GM19455 (cell line): ENCODE results near the gene INIP.

Source experiments
- ATAC-seq: cut with Tn5 transposase; IDR thresholded peaks from one replicate; pipeline ENCODE4 v1.9.1; 2021; ENCODE audit not compliant: unreplicated experiment

The INIP gene, protein sequence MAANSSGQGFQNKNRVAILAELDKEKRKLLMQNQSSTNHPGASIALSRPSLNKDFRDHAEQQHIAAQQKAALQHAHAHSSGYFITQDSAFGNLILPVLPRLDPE

GRCh38 chr9:112717661-112718331, at the start of gene INIP:
INIP (minus strand) TSS chr9:112718117; CDS start chr9:112716485, 1,632 bp downstream.
- peak; percentile 94 for ATAC-seq

DNA sequence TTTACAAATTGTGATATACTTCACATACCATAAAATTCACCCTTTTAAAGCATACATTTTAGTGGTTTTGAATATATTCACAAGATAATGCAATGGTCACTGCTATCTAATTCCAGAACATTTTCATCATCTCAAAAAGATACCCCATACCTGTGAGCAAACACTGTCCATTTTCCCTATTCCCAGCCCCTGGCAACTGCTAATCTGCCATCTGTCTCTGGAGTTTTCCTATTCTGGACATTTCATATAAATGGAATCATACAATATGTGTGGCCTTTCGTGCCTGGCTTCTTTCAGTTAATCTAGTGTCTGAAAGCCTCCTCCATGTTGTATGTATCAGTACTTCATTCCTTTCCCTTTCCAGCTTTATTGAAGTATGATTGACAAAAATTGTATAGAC, 47.4 kb upstream of the INIP start:
- ATAC-seq = no peak

- ATAC-seq = no peak
Observed at GRCh38 chr9:112764837-112765236, 46.9 kb upstream of the INIP start.

DNA sequence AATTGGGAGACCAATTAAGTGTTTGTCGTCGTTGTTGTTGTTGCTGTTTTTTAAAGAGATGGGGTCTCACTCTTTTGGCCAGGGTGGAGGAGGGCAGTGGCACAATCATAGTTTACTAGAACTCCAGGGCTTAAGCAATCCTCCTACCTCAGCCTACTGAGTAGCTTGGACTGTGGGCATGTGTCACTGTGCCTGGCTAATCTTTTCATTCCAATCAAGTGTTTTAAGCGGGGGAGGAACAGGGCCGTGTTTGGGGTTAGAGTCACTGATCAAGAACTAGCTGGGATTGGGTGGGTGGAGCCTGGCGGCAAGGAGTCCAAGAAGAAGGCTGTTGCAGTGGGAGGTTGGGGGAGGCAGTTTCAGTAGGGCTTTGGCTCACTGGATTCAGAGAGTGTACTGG, 46.4 kb upstream of the INIP start:
- ATAC-seq = no peak

- ATAC-seq = no peak
Observed at GRCh38 chr9:112762726-112763518, 45.0 kb upstream of the INIP start.

DNA sequence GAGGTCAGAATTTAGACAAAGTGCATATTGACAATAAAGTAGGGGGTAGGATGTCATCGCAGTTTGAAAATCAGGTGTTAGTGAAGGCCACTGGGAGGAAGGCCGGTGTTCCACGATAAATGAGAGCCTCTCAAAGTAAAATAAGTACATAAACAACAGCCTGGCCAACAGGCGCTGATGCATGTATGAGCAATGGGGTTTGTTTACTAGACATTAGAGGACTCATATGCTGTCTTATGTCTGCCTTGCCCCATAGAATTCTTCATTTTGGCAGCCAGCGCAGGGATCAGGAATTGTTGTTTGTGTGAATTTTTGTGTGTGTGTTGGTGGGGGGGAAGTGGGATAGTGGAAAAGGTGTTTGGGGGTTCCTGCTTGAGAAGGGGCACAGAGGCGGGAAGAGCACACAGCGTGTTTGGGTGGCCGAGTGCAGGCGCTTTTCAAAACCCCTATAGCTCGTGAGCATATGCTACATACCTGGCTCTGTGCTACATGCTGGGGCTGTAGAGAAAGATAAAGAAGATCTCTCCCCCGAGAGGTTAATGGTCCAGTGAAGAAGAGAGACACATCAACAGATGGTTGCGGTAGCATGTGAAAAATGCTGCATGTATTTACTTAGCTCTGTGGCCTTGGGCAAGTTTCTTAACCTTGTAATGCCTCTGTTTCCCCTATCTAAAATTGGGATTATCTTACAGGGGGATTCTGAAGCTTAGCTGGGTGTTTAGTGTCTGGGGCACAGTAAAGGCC, 44.2 kb upstream of the INIP start:
- ATAC-seq = no peak

DNA sequence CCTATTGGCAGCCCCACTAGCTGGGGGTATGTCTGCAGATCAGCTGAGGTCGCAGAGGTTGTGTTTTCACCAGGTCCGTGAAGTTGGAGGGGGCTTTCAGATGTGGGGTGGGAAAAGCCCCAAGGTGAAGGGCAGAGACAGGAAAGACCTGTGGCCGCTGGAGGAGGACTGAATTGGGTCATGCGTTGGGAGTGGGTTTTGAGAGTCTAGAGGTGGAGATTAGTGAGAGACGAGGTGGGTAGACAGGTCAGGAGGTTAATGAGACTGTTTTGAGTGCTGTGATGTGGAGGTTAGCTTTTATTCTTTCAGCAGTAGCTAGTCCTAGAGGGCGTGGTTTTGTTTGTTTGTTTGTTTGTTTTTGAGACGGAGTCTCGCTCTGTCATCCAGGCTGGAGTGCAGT, 42.9 kb upstream of the INIP start:
- ATAC-seq = no peak

GRCh38 chr9:112757940-112758339, 40.0 kb upstream of the INIP start:
- ATAC-seq = no peak

DNA sequence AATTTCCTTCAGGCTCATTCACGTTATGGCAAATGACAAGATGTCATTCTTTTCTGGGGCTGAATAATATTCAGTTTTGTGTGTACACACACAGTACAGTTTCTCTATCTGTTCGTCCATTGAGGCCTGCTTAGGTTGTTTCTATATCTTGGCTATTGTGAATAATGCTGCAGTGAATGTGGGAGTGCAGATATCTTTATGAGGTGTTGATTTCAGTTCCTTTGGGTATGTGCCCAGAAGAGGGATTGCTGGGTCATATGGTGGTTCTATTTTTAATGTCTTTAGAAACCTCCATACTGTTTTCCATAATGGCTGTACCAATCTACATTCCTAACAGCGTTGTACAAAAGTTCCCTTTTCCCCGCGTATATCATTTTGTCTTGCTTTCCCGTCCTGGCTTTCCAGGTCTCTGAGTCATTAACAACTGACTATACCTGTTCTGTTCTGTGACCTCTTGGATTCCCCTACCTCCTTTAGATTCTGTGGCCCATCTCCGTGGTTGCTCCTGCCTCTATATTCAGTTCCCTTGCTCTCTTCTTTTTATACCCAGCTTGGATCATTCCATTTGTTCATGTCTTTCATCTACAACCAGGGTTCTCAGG, 39.5 kb upstream of the INIP start:
- ATAC-seq = no peak

GRCh38 chr9:112755675-112756074, 37.8 kb upstream of the INIP start:
- no peak for ATAC-seq

GRCh38 chr9:112755016-112755427, 37.1 kb upstream of the INIP start:
- no peak for ATAC-seq

GRCh38 chr9:112754578-112754977, 36.7 kb upstream of the INIP start:
- ATAC-seq = no peak

DNA sequence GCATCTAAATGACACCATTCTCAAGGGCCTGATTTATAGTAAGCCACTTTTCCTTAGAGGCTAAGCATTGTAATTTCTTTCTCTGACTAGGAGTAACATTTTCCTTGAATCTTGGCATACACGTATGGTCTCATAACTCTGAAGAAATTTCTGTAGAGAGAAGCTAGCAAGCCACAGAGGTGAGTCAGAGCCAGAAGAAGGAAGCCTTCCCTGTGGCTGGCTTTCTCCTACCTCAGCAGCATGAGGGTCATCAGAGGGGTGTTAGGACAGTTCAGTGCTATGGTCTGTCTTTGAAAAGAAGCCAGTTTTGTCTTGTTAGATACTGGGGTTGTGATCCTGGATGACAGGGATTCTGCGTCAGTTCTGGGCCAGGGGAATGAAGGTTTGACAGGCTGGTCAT, 35.8 kb upstream of the INIP start:
- ATAC-seq = no peak

DNA sequence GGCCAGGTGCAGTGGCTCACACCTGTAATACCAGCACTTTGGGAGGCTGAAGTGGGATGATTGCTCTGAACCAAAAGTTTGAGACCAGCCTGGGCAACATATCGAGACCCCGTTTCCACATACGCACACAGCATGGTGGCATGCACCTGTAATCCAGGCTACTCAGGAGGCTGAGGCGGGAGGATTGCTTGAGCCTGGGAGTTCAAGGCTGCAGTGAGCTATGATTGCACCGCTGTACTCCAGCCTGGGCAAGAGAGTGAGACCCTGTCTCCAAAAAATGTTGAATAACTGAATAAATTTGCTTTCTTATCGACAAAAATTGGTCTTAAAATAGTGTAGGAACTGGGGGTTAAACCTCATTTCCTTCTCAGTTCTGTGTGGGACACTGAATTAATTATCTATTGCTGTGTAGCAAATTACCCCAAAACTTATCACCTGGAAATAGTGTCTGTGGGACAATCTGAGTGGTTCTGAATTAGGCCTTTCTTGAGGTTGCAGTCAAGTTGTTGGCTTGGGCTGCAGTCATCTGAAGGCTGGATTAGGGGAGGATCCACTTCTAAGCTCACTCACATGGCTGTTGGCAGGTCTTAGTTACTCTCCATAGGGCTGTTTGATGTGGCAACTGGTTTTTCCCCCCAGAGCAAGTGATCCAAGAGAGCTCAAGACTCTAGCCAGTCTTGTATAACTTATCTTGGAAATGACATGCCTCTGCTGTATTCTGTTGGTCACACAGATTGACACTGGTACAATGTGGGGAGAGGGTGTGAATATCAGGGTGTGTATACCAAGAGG, 34.6 kb upstream of the INIP start:
- no peak for ATAC-seq

DNA sequence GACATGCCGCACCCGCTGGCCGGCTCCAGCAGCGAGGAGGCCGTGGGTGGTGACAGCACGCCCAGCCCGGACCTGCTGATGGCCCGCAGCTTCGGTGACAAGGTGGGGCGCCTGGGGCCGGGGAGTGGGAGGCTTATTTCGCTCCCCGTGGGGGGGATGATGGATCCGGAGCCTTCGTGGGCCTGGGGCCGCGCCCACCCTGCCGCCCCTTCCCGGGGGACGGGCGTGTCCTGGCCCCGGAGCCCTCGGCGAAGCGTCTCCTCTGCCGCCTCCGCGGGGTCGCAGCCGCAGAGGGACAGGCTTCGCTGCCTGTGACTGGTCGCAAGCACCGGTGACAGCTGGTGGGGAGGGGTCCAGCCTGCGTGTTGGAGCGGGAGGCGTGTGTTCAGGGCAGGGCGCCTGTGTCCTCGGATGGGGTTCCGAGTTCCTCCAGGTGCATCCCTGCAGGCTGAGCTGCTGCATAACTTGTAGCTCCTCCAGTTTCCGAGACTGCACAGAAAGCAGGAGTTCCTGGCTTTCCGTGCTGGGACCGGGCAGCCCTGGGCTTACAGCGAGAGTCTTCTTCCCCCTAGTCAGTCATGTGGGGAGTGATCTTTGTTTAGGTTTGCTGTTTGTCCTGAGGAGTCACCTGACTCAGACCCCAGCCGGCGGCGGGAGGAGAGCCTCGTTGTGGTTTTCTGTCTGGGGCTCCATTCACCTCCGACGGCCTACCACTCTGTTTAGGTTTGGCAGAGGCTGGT, 33.3 kb upstream of the INIP start:
- ATAC-seq = peak; percentile 44

- ATAC-seq = no peak
Observed at GRCh38 chr9:112750764-112751055, 32.8 kb upstream of the INIP start.

DNA sequence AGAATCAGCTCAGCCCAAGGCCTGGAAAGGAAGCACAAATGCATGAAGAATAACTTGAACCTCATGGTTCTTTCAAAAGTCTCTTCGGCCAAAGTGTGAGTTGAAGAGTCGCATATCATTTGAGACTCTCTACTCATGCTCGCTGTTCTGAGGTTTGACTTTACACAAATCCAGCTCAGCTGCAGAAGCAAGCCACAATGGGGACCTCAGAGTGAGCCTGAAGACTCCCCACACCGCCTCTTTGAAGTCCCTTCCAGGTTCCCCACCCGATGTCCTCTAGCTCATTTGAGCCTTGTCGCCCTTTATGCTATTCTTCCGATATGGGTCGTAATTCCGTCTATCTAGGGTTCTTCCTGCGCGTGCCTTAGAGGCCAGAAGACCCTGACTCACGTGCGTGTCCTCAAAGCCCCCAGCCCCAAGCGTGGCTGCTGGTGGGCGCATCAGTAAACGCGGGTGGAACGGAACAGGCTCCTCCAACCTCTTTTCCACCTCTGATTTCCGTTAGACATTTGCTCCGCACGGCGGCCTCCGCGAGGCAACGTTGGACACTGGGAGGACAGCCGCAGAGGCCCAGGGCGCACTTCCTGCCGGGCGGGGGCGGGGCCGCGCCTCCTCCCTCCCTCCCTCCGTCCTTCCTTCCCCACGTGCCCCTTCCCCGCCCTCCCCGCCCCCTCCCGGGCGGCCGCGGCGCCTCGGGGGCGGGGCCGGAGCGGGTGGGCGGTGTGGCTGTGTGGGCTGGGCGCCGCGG, 32.3 kb upstream of the INIP start, which contains the start of gene SNX30:
Gene SNX30 (plus strand): TSS at position 745 of the 748 bp plus-strand sequence. CDS start 242 bp downstream, outside the sequence.
- ATAC-seq = peak; percentile 79

GRCh38 chr9:112747094-112747493, 29.2 kb upstream of the INIP start:
- no peak for ATAC-seq

GRCh38 chr9:112744177-112744576, 26.3 kb upstream of the INIP start:
- ATAC-seq = no peak
